Measurements from ENCODE around the gene MIGA1.

MIGA1 gene

GRCh38 chr1:77925518-77925917 lies 146.1 kb downstream of the MIGA1 start:
- DNase-seq (ENCODE audit: low spot score), result no peak

- DNase-seq (ENCODE audit: low spot score), result no peak
Observed at GRCh38 chr1:77925956-77926355, 146.5 kb downstream of the MIGA1 start.

DNA sequence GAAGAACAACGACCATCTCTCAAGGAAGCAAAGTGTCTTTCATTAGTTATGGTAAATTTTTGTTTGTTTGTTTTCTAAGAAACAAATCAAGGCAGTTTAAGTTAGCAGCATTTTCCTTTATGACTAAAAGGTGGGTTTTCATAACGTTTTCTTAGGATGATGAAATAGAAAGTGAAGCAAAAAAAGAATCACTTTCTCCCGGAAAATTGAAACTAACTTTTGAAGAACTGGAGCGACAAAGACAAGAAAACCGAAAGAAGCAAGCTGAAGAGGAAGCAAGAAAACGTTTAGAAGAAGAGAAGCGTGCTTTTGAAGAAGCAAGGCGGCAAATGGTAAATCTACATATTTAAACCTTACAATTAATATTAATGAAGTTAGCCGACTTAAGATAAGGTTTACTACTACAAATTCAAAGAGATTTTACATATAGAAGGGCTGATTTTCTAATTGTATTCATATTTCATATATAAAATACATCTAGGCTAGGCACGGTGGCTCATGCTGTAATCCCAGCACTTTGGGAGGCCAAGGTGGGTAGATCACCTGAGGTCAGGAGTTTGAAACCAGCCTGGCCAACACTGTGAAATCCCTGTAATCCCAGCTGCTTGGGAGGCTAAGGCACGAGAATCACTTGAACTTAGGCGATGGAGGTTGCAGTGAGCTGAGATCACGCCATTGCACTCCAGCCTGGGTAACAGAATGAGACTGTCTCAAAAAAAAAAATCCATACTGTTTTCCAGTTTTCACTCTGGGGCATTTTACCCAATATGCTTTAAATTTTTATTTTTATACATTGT lies 147.3 kb downstream of the MIGA1 start:
- peak; percentile 11 for DNase-seq (ENCODE audit: low spot score)

DNA sequence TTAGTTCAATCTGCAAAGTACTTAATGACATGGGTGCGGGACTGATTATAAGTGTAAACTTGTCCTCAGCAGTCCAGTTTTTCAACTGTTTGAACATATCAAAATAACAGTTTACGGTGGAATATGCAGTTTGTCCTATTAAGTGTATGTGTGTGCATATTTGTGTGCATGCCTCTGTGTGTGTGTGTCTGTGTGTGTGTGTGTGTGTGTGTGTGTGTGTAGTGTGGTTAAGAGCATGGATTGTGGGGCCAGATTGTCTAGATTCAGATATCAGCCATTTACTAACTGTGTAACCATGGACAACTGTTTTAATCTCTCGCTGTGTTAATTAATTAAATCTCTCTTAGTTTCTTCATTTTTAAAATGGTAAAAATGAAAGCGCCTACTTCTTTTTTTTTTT lies 148.0 kb downstream of the MIGA1 start:
- no peak for DNase-seq (ENCODE audit: low spot score)

Data from germinal center (tissue), 1 donor.